Upper lobe of left lung (tissue), 4 donors: ENCODE data around the gene APOBEC3B.
"Not testable (repeated sequence)": the region's sequence is repeated elsewhere in the genome, so short reads cannot be mapped to it uniquely, and the experiment has no call there.

Source experiments
- CTCF ChIP-seq, 6 experiments: fragments of 450-650 bp in 4 of 6; fragments of 200-600 bp in 2 of 6; sonication (generic) in 2 of 6; IDR thresholded peaks; one replicate each; pipeline ENCODE4 v1.5.1; 2016 to 2019; ENCODE audit warnings: antibody characterized with exemption in 6 of 6
- POLR2A ChIP-seq, 4 donors: fragments of 450-650 bp; IDR thresholded peaks; one replicate each; pipeline ENCODE4 v1.5.1; 2016 to 2017; ENCODE audit warnings: antibody characterized with exemption in 4 of 4, mild to moderate bottlenecking in 2 of 4

DNA sequence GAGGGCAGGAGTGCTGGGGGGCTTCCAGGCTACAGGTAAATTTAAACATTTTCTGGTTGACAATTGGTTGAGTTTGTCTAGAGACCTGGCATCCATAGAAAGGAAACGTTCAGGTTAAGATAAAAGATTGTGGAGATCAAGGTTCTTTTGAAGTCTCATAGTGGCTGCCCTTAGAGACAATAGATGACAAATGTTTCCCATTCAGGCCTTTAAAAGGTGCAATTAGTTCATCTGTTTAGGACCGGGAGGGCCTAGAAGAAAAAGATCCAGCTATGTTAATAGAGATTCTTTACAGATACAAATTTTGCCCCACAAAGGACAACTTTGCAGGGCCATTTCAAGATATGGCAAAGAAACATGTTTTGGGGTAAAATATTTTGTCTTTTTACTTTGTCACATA, 54.9 kb downstream of the APOBEC3B start:
- not testable (repeated sequence) for TF ChIP-seq POLR2A, CTCF (IDR thresholded peaks at IDR 0.05)
